Raji (cell line): ENCODE measurements around the gene ZBTB22.

Source experiments
- POLR2A ChIP-seq: IDR thresholded peaks from 2 replicates; pipeline ENCODE4 v1.6.1; 2011; ENCODE audit warnings: low read depth, low read length, control low read depth; ENCODE audit not compliant: insufficient read depth

Gene ZBTB22

GRCh38 chr6:33306356-33306755 lies 11.2 kb downstream of the ZBTB22 start:
- no peak for TF ChIP-seq POLR2A

GRCh38 chr6:33305052-33305451 lies 12.5 kb downstream of the ZBTB22 start:
- no peak for TF ChIP-seq POLR2A

GRCh38 chr6:33304216-33304615 lies 13.3 kb downstream of the ZBTB22 start:
- no peak for TF ChIP-seq POLR2A

- no peak for TF ChIP-seq POLR2A
These were observed 15.7 kb downstream of the ZBTB22 start for GRCh38 chr6:33301877-33302276.

- peak; percentile 84 for TF ChIP-seq POLR2A
These were observed 18.2 kb downstream of the ZBTB22 start for GRCh38 chr6:33299237-33299944.

GRCh38 chr6:33298773-33299236 lies 18.7 kb downstream of the ZBTB22 start, which contains the start of gene RGL2:
TSS of gene RGL2 (minus strand) at chr6:33298942. CDS start at chr6:33298610, 332 bp downstream.
- no peak for TF ChIP-seq POLR2A

- TF ChIP-seq POLR2A = no peak; the same call in 1 of the 2 replicates
These were observed 19.4 kb downstream of the ZBTB22 start for GRCh38 chr6:33297956-33298772.

GRCh38 chr6:33297406-33297955 lies 20.1 kb downstream of the ZBTB22 start:
- no peak for TF ChIP-seq POLR2A

GRCh38 chr6:33296797-33297405 lies 20.6 kb downstream of the ZBTB22 start:
- TF ChIP-seq POLR2A = no peak

GRCh38 chr6:33295621-33296369 lies 21.7 kb downstream of the ZBTB22 start:
- no peak for TF ChIP-seq POLR2A

GRCh38 chr6:33294086-33294823 lies 23.3 kb downstream of the ZBTB22 start:
- TF ChIP-seq POLR2A = no peak

GRCh38 chr6:33292996-33293682 lies 24.4 kb downstream of the ZBTB22 start:
- no peak for TF ChIP-seq POLR2A

- 0 out of 2 replicates have a peak, but pooled peaks have one; percentile 4 for TF ChIP-seq POLR2A
These were observed 27.1 kb downstream of the ZBTB22 start for GRCh38 chr6:33290459-33290858.

- no peak for TF ChIP-seq POLR2A
These were observed 27.7 kb downstream of the ZBTB22 start for GRCh38 chr6:33289784-33290315.
